HepG2 (cell line): Measurements from ENCODE around the gene VDAC2. TPM values are rescaled to one million over a fixed set of nuclear protein-coding genes. Genes with fewer than 3 reads are reported as not detected.

ENCODE experiments used
- FIP1L1 ChIP-seq: fragments of 200-400 bp; formaldehyde crosslinking; IDR thresholded peaks from 2 replicates; pipeline ENCODE4 v1.6.1; 2018; ENCODE audit warnings: low read depth, mild to moderate bottlenecking, low read length, moderate library complexity, borderline replicate concordance; ENCODE audit not compliant: insufficient read depth
- IKZF1 ChIP-seq: fragments of 450-650 bp; IDR thresholded peaks from 2 replicates; pipeline ENCODE4 v1.7.1; 2016
- MAX ChIP-seq: IDR thresholded peaks from 2 replicates; pipeline ENCODE4 v1.6.1; 2012; ENCODE audit warnings: inconsistent platforms
- MLX ChIP-seq: IDR thresholded peaks from 2 replicates; pipeline ENCODE4 v1.6.1; 2016
- MTERF4 ChIP-seq: sonication (generic); formaldehyde crosslinking; IDR thresholded peaks from 2 replicates; pipeline ENCODE4 v1.8.0; 2023; ENCODE audit warnings: mild to moderate bottlenecking, missing genetic modification reagents
- SETDB1 ChIP-seq: sonication (generic); formaldehyde crosslinking; IDR thresholded peaks from 2 replicates; pipeline ENCODE4 v1.5.1; 2020; ENCODE audit warnings: missing genetic modification reagents, mild to moderate bottlenecking, borderline replicate concordance
- SPEN ChIP-seq: sonication (generic); formaldehyde crosslinking; IDR thresholded peaks from 2 replicates; pipeline ENCODE4 v1.5.1; 2020; ENCODE audit warnings: low read depth, mild to moderate bottlenecking, missing genetic modification reagents
- THAP8 ChIP-seq: sonication (generic); formaldehyde crosslinking; IDR thresholded peaks from 2 replicates; pipeline ENCODE4 v1.5.1; 2020; ENCODE audit warnings: missing genetic modification reagents, mild to moderate bottlenecking, borderline replicate concordance
- ZBTB40 ChIP-seq, 2 experiments: fragments of 450-650 bp in 1 of 2; sonication (generic) in 1 of 2; formaldehyde crosslinking in 1 of 2; IDR thresholded peaks; 2 replicates each; pipeline versions ENCODE4 v1.6.1 to v1.8.0; 2016 to 2022; ENCODE audit warnings: antibody characterized with exemption in 1 of 2, mild to moderate bottlenecking in 1 of 2, missing genetic modification reagents in 1 of 2
- ZC3H13 ChIP-seq: sonication (generic); formaldehyde crosslinking; IDR thresholded peaks from 2 replicates; pipeline ENCODE4 v1.8.1; 2023; ENCODE audit warnings: mild to moderate bottlenecking, missing genetic modification reagents, moderate library complexity
- ZNF18 ChIP-seq: sonication (generic); formaldehyde crosslinking; IDR thresholded peaks from 2 replicates; pipeline ENCODE4 v1.8.0; 2022; ENCODE audit warnings: mild to moderate bottlenecking, missing genetic modification reagents; ENCODE audit not compliant: insufficient replicate concordance
- ZNF451 ChIP-seq: sonication (generic); formaldehyde crosslinking; IDR thresholded peaks from 2 replicates; pipeline ENCODE4 v1.5.0; 2020; ENCODE audit warnings: mild to moderate bottlenecking, missing genetic modification reagents
- ZNF550 ChIP-seq: sonication (generic); formaldehyde crosslinking; IDR thresholded peaks from 2 replicates; pipeline ENCODE4 v1.4.0; 2020; ENCODE audit warnings: mild to moderate bottlenecking, missing genetic modification reagents, borderline replicate concordance
- ZNF605 ChIP-seq: sonication (generic); formaldehyde crosslinking; IDR thresholded peaks from 2 replicates; pipeline ENCODE4 v1.8.0; 2022; ENCODE audit warnings: mild to moderate bottlenecking, missing genetic modification reagents
- polyA plus RNA-seq, 8 experiments: library from polyadenylated mRNA; depleted of rRNA in 3 of 8; stranded (reverse) in 7 of 8; unstranded in 1 of 8; fragments of >200 nt; fragmentation: Illumina TruSeq in 4 of 8; extraction: Trizol in 4 of 8; gene quantifications; 2 replicates each; pipeline versions ENCODE4 v1.2.1 to v1.2.3, GENCODE V29; 2011 to 2016; ENCODE audit warnings: low read depth in 4 of 8, missing spikeins in 1 of 8, mixed read lengths in 1 of 8; ENCODE audit not compliant: insufficient read depth in 1 of 8
- total RNA-seq, 5 experiments: library from RNA; depleted of rRNA; stranded (reverse); fragments of >200 nt; fragmentation: Illumina TruSeq; extraction: Trizol; gene quantifications; 2 replicates each; pipeline ENCODE4 v1.2.3, GENCODE V29; 2016; ENCODE audit warnings: low read depth in 1 of 5

Gene VDAC2
- total and polyA plus RNA-seq, 2 of the 13 experiments (the other 11 are each of a cell fraction or from before 2014, with no cell fraction given) = 67.9 to 222 TPM

- TF ChIP-seq ZBTB40 (IDR thresholded peaks at IDR 0.05) (no peak), ZBTB40 (CRISPR knock-in tag; IDR thresholded peaks at IDR 0.05) (peak; percentile 54; the same call in 1 of the 2 replicates), MAX (peak; percentile 69), FIP1L1 (no peak), SPEN (CRISPR knock-in tag) (peak; percentile 93), MTERF4 (peak; percentile 92; the same call in 1 of the 2 replicates), ZNF605 (CRISPR knock-in tag) (peak; percentile 78), SETDB1 (CRISPR knock-in tag) (no peak), ZC3H13 (CRISPR knock-in tag) (peak; percentile 82), ZNF18 (CRISPR knock-in tag) (no peak), IKZF1 (no peak), THAP8 (0 out of 2 replicates have a peak, but pooled peaks have one; percentile 88), ZNF451 (peak; percentile 95), ZNF550 (CRISPR knock-in tag) (no peak), MLX (peak; percentile 36)
Measured at GRCh38 chr10:75210282-75211006, at the start of gene VDAC2 (continued).
